Mucosa of stomach (tissue), 1 donor: Measurements from ENCODE around the gene HMG20A.

Experiments
- H3K27me3 ChIP-seq: one replicate; pipeline ENCODE4 v1.7.0; 2013; ENCODE audit warnings: mild to moderate bottlenecking, low read length; ENCODE audit not compliant: control insufficient read depth, insufficient read depth
- H3K36me3 ChIP-seq: one replicate; pipeline ENCODE4 v1.7.0; 2013; ENCODE audit warnings: low read length; ENCODE audit not compliant: control insufficient read depth, insufficient read depth
- H3K4me1 ChIP-seq: one replicate; pipeline ENCODE4 v1.7.0; 2013; ENCODE audit warnings: mild to moderate bottlenecking, low read length; ENCODE audit not compliant: control insufficient read depth, insufficient read depth
- H3K4me3 ChIP-seq: one replicate; pipeline ENCODE4 v1.7.0; 2013; ENCODE audit warnings: low read length
- H3K9ac ChIP-seq: one replicate; pipeline ENCODE4 v1.7.0; 2013; ENCODE audit warnings: mild to moderate bottlenecking, low read length, moderate library complexity
- H3K9me3 ChIP-seq: one replicate; pipeline ENCODE4 v1.7.0; 2013; ENCODE audit warnings: mild to moderate bottlenecking, low read length, moderate library complexity; ENCODE audit not compliant: control insufficient read depth
- donor health status: Pancreatic carcinoma.

The HMG20A gene

DNA sequence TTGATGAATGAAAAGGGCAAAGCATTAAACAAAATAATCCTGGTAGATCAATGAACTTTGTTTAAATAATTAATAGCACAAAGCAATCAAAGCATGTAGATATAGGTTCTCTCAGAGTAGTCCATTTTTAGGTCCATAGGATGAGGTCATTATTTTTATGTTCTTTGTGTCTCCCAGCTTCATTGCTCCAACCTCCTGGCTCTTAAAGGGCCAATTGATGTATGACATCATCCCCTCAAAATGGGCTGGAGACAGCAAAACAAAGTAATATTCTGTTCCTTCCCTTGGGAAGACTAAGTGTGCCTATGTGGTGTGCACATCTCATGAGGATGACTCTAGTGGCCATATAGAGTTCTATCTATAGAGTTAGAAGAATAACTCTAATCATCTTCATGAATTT is 49.5 kb downstream of the HMG20A start:
- no peak overlapping the region for H3K4me3 ChIP-seq
- no peaks in the 10 kb centered on the region for H3K9me3 ChIP-seq
- H3K9ac ChIP-seq = no peak overlapping the region
- H3K36me3 ChIP-seq = peaks cover 8% of the 10 kb centered on the region
- H3K27me3 ChIP-seq = no peaks in the 10 kb centered on the region
- no peaks in the 10 kb centered on the region for H3K4me1 ChIP-seq

DNA sequence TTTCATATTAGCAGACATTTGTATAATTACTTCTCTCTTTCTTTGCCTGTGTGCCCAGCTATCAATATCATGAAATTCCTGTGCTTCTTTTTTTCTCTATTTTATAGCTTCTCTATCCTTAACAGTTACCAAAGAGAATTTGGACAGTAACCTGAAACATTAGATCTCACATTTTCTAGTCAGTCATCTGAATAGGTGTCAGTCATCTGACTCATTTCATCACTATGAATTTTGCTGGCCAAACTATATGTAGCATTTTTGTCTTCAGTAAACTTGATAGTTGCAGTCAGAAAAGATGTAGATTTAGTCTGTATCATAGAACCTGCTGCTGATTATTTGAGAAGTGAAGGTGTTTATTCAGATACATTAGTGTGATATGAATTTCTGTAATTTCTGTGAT is 52.6 kb downstream of the HMG20A start:
- Histone ChIP-seq H3K9ac (no peak overlapping the region), H3K9me3 (no peaks in the 10 kb centered on the region), H3K4me3 (no peak overlapping the region), H3K4me1 (no peaks in the 10 kb centered on the region), H3K36me3 (peaks cover 6% of the 10 kb centered on the region), H3K27me3 (no peaks in the 10 kb centered on the region)

DNA sequence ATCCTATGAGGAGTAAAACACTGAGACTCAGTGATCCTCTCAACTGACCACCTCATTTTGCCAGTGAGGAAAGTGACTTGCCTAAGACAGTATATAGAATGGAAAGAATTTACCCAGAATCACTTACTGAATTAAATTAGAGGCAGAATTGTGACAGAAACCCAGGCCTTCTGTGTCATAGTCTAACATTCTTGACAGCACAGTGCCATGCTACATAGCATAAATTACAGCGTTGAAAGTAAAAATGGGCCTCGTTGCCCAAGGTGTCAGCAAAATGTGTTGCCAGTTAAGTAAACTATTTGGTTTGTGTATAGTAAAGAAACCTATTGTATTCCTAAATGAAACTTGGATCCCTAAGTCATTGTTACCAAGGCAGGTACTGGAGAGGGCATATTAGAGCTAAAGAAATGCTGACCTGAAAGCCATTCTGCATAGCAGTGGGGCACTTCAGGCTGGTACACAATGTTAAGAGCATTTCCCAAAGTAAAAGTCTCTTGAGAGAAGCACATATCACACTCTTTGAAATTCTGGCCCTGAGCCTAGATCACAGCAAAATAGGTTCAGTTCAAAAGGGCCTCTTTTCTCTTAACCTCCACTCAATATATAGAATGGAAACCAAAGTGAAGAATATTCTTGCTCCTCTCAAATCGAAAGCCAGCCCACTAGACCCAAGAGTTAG is 53.8 kb downstream of the HMG20A start:
- Histone ChIP-seq H3K4me3 (no peak overlapping the region), H3K9me3 (no peaks in the 10 kb centered on the region), H3K27me3 (no peaks in the 10 kb centered on the region), H3K4me1 (no peaks in the 10 kb centered on the region), H3K9ac (no peak overlapping the region), H3K36me3 (peaks cover 8% of the 10 kb centered on the region)

DNA sequence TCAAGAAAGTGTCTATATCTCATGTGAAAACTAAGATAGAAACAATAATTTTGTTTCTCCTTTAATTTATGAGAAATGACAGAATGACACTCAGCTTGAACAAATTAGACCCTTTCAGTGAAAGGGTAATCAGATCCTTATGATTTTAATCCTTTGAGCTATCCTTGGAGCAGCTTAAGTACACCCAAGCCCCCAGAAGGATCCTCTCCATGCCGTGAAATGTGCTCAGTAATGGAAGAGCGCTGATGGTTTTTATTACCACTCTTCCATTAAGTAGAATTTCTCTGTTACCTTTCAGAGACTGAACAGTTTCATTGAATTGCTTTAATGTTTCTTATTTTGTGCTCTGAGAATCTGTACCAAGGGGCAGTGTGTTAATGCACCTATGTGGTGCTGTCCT is 54.3 kb downstream of the HMG20A start:
- Histone ChIP-seq H3K4me1 (no peaks in the 10 kb centered on the region), H3K4me3 (no peak overlapping the region), H3K9me3 (no peaks in the 10 kb centered on the region), H3K36me3 (peaks cover 8% of the 10 kb centered on the region), H3K27me3 (no peaks in the 10 kb centered on the region), H3K9ac (no peak overlapping the region)

DNA sequence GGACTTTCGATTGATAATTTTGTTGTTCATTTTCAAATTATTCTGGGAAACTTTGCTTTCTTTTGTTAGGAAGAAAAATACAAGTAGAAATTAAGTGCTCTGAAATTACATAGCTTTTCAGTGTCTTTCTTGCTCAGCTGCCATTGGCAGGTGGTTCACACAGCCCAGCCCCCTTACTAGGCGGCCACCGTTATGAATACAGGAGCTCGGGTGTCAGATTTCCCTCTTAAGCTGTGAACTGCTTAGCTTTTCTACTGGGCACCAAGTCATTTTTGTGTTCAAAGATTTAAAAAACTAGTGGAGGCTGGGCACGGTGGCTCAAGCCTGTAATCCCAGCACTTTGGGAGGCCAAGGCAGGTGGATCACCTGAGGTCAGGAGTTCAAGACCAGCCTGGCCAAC is 55.2 kb downstream of the HMG20A start:
- Histone ChIP-seq H3K27me3 (no peaks in the 10 kb centered on the region), H3K4me1 (peaks cover under 1% of the 10 kb centered on the region), H3K9ac (no peak overlapping the region), H3K36me3 (peaks cover 8% of the 10 kb centered on the region), H3K4me3 (no peak overlapping the region), H3K9me3 (no peaks in the 10 kb centered on the region)

DNA sequence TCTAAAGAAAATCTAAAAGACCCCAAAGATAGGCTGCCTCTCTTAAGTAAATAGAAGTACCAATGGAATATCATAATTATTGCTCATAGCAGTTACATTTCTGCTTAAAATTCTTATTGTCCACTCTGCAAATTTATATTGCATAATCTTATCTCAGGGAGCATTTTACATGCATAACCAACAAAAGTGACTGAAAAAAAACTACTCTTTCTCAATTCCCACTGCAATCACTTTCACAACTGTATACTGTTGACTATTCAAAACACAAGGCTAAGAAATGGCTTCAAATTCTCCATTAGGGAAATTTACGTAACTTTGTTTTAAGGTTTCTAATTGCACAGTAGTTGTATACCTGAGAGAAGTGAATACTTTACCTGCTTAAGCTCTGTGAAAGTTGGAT is 56.3 kb downstream of the HMG20A start:
- H3K9me3 ChIP-seq = no peaks in the 10 kb centered on the region
- H3K4me3 ChIP-seq = no peak overlapping the region
- H3K36me3 ChIP-seq = peaks cover 8% of the 10 kb centered on the region
- H3K9ac ChIP-seq = no peak overlapping the region
- peaks cover 10% of the 10 kb centered on the region for H3K4me1 ChIP-seq
- no peaks in the 10 kb centered on the region for H3K27me3 ChIP-seq

DNA sequence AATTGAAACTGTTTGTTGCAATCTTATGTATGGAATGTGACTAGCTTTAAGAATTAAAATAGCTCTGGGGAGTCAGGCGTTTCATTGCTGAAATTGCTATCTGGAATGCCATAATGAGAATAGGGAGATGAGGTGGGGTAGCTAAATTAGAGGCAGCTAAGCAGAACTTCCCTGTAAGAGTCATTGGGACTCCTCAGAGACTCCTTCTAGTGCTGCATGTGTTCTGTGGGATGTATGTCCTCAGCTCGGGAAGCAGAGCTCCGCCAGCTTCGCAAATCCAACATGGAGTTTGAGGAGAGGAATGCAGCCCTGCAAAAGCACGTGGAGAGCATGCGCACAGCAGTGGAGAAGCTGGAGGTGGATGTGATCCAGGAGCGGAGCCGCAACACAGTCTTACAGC is 57.4 kb downstream of the HMG20A start:
- no peaks in the 10 kb centered on the region for H3K27me3 ChIP-seq
- H3K36me3 ChIP-seq = peaks cover 8% of the 10 kb centered on the region
- peaks cover 10% of the 10 kb centered on the region for H3K4me1 ChIP-seq
- H3K9me3 ChIP-seq = no peaks in the 10 kb centered on the region
- no peak overlapping the region for H3K4me3 ChIP-seq
- H3K9ac ChIP-seq = no peak overlapping the region

DNA sequence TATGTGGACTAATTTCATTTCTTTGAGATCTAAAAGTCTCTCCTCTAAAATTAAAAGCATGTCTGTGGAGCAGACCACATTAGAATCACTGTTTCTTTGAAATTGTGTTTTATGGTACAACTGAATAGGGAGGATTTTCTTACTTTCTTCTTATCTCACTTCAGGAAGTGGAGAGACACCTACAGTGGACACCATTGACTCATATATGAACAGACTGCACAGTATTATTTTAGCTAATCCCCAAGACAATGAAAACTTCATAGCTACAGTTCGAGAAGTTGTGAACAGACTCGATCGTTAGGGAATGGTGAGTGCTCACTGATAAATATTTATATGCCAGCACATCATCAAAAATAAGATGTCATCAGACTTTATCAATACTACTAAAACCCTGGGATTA is 58.3 kb downstream of the HMG20A start:
- H3K36me3 ChIP-seq = peaks cover 8% of the 10 kb centered on the region
- no peaks in the 10 kb centered on the region for H3K27me3 ChIP-seq
- no peaks in the 10 kb centered on the region for H3K9me3 ChIP-seq
- H3K4me1 ChIP-seq = peaks cover 10% of the 10 kb centered on the region
- H3K4me3 ChIP-seq = no peak overlapping the region
- no peak overlapping the region for H3K9ac ChIP-seq

DNA sequence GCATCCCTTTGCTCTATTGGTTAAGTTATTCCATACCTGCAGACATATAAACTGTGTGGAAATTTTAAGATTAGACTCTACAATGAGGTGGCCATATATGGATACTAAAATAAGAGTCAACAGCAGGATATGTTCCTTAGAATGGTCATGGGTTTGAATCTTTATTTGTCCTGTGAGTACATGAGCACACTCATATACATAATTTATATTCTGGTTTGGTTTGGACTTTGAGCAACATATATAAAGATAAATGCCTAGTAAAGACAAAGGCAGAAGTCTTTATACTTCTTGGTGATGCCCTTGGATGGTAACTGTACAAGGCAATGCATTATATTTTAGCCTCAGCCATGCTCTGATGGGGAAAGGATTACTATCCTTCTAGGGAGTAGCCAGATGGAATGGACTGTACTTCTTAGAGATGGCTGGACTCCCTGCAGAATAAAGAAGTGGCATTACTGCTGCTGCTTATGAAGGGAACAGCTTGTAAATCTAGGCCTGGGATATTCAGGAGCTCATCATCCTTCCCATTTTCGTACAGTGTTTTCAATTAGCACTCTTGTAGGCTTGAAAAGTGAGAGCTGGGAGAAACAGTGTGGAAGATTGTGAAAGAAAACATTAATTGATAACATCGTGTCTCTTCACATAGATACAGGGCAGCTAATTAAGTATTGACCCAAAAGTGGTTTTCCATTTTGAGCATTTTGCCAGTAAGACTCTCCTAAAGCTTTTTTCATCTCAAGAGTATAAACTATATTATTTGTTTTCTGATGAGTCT is 60.4 kb downstream of the HMG20A start:
- H3K36me3 ChIP-seq = peaks cover 8% of the 10 kb centered on the region
- H3K9ac ChIP-seq = no peak overlapping the region
- peaks cover 10% of the 10 kb centered on the region for H3K4me1 ChIP-seq
- H3K9me3 ChIP-seq = no peaks in the 10 kb centered on the region
- no peak overlapping the region for H3K4me3 ChIP-seq
- no peaks in the 10 kb centered on the region for H3K27me3 ChIP-seq

DNA sequence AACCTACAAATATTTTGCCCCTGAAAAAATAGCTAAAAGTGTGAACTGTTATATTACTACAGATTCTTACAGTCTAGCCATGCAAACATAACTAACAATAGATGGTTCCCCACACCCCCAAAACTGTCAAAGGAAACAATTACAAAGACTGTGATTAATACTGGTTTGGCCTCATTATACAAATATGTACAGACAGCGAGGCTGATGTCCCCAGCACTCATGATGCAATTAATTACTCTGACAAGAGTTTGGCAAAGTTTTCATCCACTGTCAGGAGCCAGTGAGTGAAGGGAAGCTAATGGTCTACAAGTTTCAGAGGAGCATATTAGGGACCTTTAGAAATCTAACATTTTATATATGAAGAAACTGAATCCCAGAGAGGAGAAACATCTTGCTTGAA is 61.0 kb downstream of the HMG20A start:
- no peaks in the 10 kb centered on the region for H3K27me3 ChIP-seq
- H3K36me3 ChIP-seq = peaks cover 8% of the 10 kb centered on the region
- H3K4me3 ChIP-seq = no peak overlapping the region
- peaks cover 10% of the 10 kb centered on the region for H3K4me1 ChIP-seq
- no peaks in the 10 kb centered on the region for H3K9me3 ChIP-seq
- no peak overlapping the region for H3K9ac ChIP-seq

DNA sequence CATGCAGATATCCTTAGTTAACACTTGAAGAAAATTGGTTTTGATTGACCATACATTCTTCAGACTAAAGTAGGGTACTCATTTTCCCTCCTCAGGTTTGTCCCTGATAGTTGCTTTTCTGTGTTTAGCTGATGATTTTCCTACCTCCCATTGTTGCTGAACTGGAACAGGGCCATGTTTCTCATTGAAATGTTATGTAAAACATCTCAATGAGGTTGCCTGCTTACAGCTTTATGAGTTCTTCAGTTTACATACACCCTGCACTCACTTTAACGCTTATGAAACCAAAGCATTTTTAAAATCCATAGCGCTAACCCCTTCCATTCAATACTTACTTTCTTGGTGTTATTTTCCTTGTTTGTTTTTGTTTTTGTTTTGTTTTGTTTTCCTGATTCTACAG is 61.9 kb downstream of the HMG20A start:
- Histone ChIP-seq H3K9ac (no peak overlapping the region), H3K9me3 (no peaks in the 10 kb centered on the region), H3K27me3 (no peaks in the 10 kb centered on the region), H3K36me3 (peaks cover 8% of the 10 kb centered on the region), H3K4me3 (no peak overlapping the region), H3K4me1 (peaks cover 10% of the 10 kb centered on the region)

DNA sequence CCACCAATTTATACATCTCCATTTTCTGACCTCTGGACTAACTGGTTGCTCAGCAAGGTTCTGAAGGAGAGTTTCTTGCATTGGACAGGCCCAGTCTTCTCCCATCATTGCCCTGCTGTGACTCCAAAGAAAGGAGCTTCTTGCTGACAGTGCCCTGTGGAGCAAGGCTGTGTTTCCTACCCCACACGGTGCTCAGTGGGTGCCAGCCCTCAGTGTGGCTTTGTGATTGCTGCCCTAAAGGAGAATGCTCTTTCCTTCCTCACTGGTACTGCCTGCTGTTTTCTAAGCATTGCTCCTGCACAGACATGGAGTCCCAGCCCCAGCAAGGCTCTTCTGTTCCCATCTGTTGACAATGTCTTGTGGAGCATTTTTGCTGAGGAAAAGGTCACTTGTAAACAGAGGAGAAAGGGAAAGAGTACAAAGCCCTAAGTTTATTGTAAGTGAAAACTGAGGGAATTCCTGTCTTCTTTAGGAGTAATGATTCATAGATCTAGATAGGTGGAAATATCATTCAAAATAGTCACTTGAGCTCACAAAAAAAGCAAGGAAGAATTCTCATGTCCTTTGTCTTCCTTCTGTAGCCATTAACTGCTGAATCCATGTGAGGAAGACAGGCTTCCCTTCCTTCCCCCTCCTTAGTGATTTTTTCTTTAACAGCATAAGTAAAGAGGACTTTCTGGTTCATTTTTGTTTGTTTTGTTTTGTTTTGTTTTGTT is 62.9 kb downstream of the HMG20A start:
- Histone ChIP-seq H3K36me3 (no peaks in the 10 kb centered on the region), H3K4me3 (no peak overlapping the region), H3K4me1 (peaks cover 10% of the 10 kb centered on the region)

More for the DNA sequence above, 62.9 kb downstream of the HMG20A start:
- Histone ChIP-seq H3K9me3 (no peaks in the 10 kb centered on the region), H3K27me3 (no peaks in the 10 kb centered on the region), H3K9ac (no peak overlapping the region)
